HCT116 (cell line): ENCODE data around the gene EVI5. TPM values are rescaled to one million over a fixed set of nuclear protein-coding genes. Genes with fewer than 3 reads are reported as not detected.

Experiments used
- ATAC-seq: fragments of 200-7000 bp; cut with Tn5 transposase; 2 replicates; pipeline ENCODE4 v1.9.1; 2020; ENCODE audit warnings: mild to moderate bottlenecking, moderate library complexity
- BruUV-seq: library from RNA; stranded (reverse); fragments of 400-500 nt; replicated peaks from 2 replicates; lab custom pipeline; 2021; lab: Mats Ljungman, UMichigan
- CTCF ChIA-PET: fragments of 300-600 bp; sonication (Branson Sonifier 250); formaldehyde crosslinking; loops from one replicate; lab custom pipeline; 2021; ENCODE audit warnings: antibody characterized with exemption; lab: Charles Lee
- POLR2A ChIA-PET: fragments of 300-600, 350-600 bp; sonication (Branson Sonifier 250); formaldehyde crosslinking; loops from one replicate; lab custom pipeline; 2021; ENCODE audit warnings: antibody characterized with exemption; lab: Charles Lee
- RAD21 ChIA-PET, 2 experiments: fragments of 300-600 bp; sonication (Branson Sonifier 250); formaldehyde crosslinking; loops; one replicate each; lab custom pipeline; 2023; ENCODE audit warnings: low total read pairs in 2 of 2; ENCODE audit not compliant: uncharacterized antibody in 2 of 2, unreplicated experiment in 2 of 2, low non-redundant PET in 1 of 2; lab: Charles Lee
- DNase-seq: peaks from one replicate; pipeline ENCODE4 v3.0.0-alpha.2; 2010; ENCODE audit warnings: low read depth, low spot score
- H2AFZ ChIP-seq: fragments of 200-600 bp; shearing (Covaris generic), sonication (generic); 2 replicates; pipeline ENCODE4 v1.6.1; 2017; ENCODE audit warnings: low read depth, mixed run types, mixed read lengths, antibody characterized with exemption, low read length; ENCODE audit not compliant: poor library complexity, severe bottlenecking
- H3K27ac ChIP-seq: 2 replicates; pipeline ENCODE4 v1.5.1; 2012; ENCODE audit warnings: low read depth, low read length
- H3K27me3 ChIP-seq: fragments of 200-600 bp; sonication (generic); 2 replicates; pipeline ENCODE4 v1.6.1; 2016; ENCODE audit warnings: mixed run types, low read length, mixed read lengths; ENCODE audit not compliant: insufficient read depth
- H3K36me3 ChIP-seq, 2 experiments: fragments of 200-500 bp in 1 of 2; fragments of 200-600 bp in 1 of 2; sonication (Bioruptor generic) in 1 of 2; sonication (generic) in 1 of 2; 2 replicates each; pipeline versions ENCODE4 v1.5.1 to v1.6.1; 2014 to 2016; ENCODE audit warnings: low read length in 2 of 2, inconsistent platforms in 1 of 2, mixed read lengths in 1 of 2, mixed run types in 1 of 2; ENCODE audit not compliant: insufficient read depth in 2 of 2, control insufficient read depth in 1 of 2
- H3K4me1 ChIP-seq, 2 experiments: fragments of 200-600 bp in 1 of 2; sonication (generic) in 1 of 2; 2 replicates each; pipeline versions ENCODE4 v1.5.1 to v1.6.1; 2012 to 2017; ENCODE audit warnings: low read length in 2 of 2, inconsistent platforms in 1 of 2, mild to moderate bottlenecking in 1 of 2, mixed read lengths in 1 of 2, mixed run types in 1 of 2, moderate library complexity in 1 of 2; ENCODE audit not compliant: insufficient read depth in 2 of 2, control insufficient read depth in 1 of 2
- H3K4me2 ChIP-seq: fragments of 200-600 bp; sonication (generic); 2 replicates; pipeline ENCODE4 v1.6.1; 2017; ENCODE audit warnings: mixed run types, low read length, mixed read lengths
- H3K4me3 ChIP-seq, 2 experiments: fragments of 200-600 bp in 1 of 2; sonication (generic) in 1 of 2; replicated peaks in 1 of 2; 2 replicates each; pipeline ENCODE4 v1.5.1; 2011 to 2016; ENCODE audit warnings: low read length in 2 of 2, control low read depth in 1 of 2, low read depth in 1 of 2, mild to moderate bottlenecking in 1 of 2, mixed read lengths in 1 of 2, mixed run types in 1 of 2
- H3K79me2 ChIP-seq: fragments of 200-600 bp; sonication (generic); 2 replicates; pipeline ENCODE4 v1.6.1; 2017; ENCODE audit warnings: mild to moderate bottlenecking, mixed run types, low read length, moderate library complexity, mixed read lengths; ENCODE audit not compliant: insufficient read depth
- H3K9ac ChIP-seq: fragments of 200-600 bp; sonication (generic); 2 replicates; pipeline ENCODE4 v1.6.1; 2016; ENCODE audit warnings: low read length, mixed read lengths
- H3K9me2 ChIP-seq: fragments of 200-600 bp; sonication (generic), shearing (Covaris generic); 2 replicates; pipeline ENCODE4 v1.6.1; 2017; ENCODE audit warnings: mixed run types, mild to moderate bottlenecking, moderate library complexity; ENCODE audit not compliant: insufficient read depth
- H3K9me3 ChIP-seq, 2 experiments: fragments of 200-500 bp in 1 of 2; fragments of 200-600 bp in 1 of 2; sonication (Bioruptor generic) in 1 of 2; sonication (generic) in 1 of 2; 2 replicates each; pipeline ENCODE4 v1.6.1; 2014 to 2017; ENCODE audit warnings: low read length in 2 of 2, mixed read lengths in 2 of 2, inconsistent platforms in 1 of 2, low read depth in 1 of 2, mild to moderate bottlenecking in 1 of 2, mixed run types in 1 of 2, moderate library complexity in 1 of 2; ENCODE audit not compliant: control insufficient read depth in 1 of 2, insufficient read depth in 1 of 2
- H4K20me1 ChIP-seq: fragments of 200-600 bp; sonication (generic), shearing (Covaris generic); 2 replicates; pipeline ENCODE4 v1.6.1; 2017; ENCODE audit warnings: mixed run types, mild to moderate bottlenecking, moderate library complexity; ENCODE audit not compliant: insufficient read depth
- CBX3 ChIP-seq: IDR thresholded peaks from 2 replicates; pipeline ENCODE4 v1.6.1; 2012; ENCODE audit warnings: low read depth
- CEBPB ChIP-seq: IDR thresholded peaks from 2 replicates; pipeline ENCODE4 v1.6.1; 2012; ENCODE audit warnings: low read depth
- EGR1 ChIP-seq: IDR thresholded peaks from 2 replicates; pipeline ENCODE4 v1.6.1; 2012; ENCODE audit warnings: low read depth
- ELF1 ChIP-seq: IDR thresholded peaks from 2 replicates; pipeline ENCODE4 v1.6.1; 2012; ENCODE audit warnings: low read depth, borderline replicate concordance
- EZH2 ChIP-seq: fragments of 200-600 bp; sonication (generic); IDR thresholded peaks from 2 replicates; pipeline ENCODE4 v1.6.1; 2017; ENCODE audit warnings: antibody characterized with exemption, mixed run types
- FOSL1 ChIP-seq: IDR thresholded peaks from 2 replicates; pipeline ENCODE4 v1.6.1; 2012; ENCODE audit warnings: low read depth
- POLR2AphosphoS5 ChIP-seq: IDR thresholded peaks from 2 replicates; pipeline ENCODE4 v1.6.1; 2011; ENCODE audit warnings: mild to moderate bottlenecking, low read depth, low read length, moderate library complexity
- RAD21 ChIP-seq: IDR thresholded peaks from 2 replicates; pipeline ENCODE4 v1.6.1; 2012; ENCODE audit warnings: low read depth, mild to moderate bottlenecking
- SIN3A ChIP-seq: IDR thresholded peaks from 2 replicates; pipeline ENCODE4 v1.6.1; 2012; ENCODE audit warnings: low read depth
- SP1 ChIP-seq: IDR thresholded peaks from 2 replicates; pipeline ENCODE4 v1.6.1; 2012; ENCODE audit warnings: low read depth
- SRF ChIP-seq: IDR thresholded peaks from 2 replicates; pipeline ENCODE4 v1.6.1; 2012; ENCODE audit warnings: low read depth
- TCF7L2 ChIP-seq: IDR thresholded peaks from 2 replicates; pipeline ENCODE4 v1.7.0; 2011; ENCODE audit warnings: borderline replicate concordance, inconsistent platforms; ENCODE audit not compliant: insufficient read depth, insufficient read length; ENCODE audit errors: extremely low read depth
- YY1 ChIP-seq: IDR thresholded peaks from 2 replicates; pipeline ENCODE4 v1.6.1; 2011; ENCODE audit warnings: low read length, low read depth, moderate library complexity, mild to moderate bottlenecking; ENCODE audit not compliant: insufficient replicate concordance; ENCODE audit errors: extremely low read depth
- ZFX ChIP-seq: fragments of 450-650 bp; IDR thresholded peaks from 2 replicates; pipeline ENCODE4 v1.6.1; 2017
- intact Hi-C: fragments of 100-400 bp; cut with micrococcal nuclease; formaldehyde crosslinking; loops from 2 replicates; pipeline ENCODE4 v1.10.0; 2022
- total RNA-seq: library from RNA; stranded (reverse); gene quantifications from one replicate; pipeline ENCODE4 v1.2.1, GENCODE V29; 2021; ENCODE audit not compliant: unreplicated experiment
- TF ChIP-seq, protein P1 (sequence below), 3 experiments: fragments of 200-600 bp in 1 of 3; sonication (generic) in 1 of 3; IDR thresholded peaks in 2 of 3; conservative IDR thresholded peaks in 1 of 3; 2 replicates each; pipeline ENCODE4 v1.5.1; 2012 to 2017; ENCODE audit warnings: low read depth in 2 of 3, low read length in 2 of 3, antibody characterized with exemption in 1 of 3, borderline replicate concordance in 1 of 3, control low read depth in 1 of 3, mild to moderate bottlenecking in 1 of 3, mixed read lengths in 1 of 3, mixed run types in 1 of 3, moderate library complexity in 1 of 3; ENCODE audit not compliant: insufficient read depth in 1 of 3
- TF ChIP-seq, protein P2 (sequence below): IDR thresholded peaks from 2 replicates; pipeline ENCODE4 v1.6.1; 2011; ENCODE audit warnings: mild to moderate bottlenecking, low read length, moderate library complexity; ENCODE audit not compliant: insufficient replicate concordance; ENCODE audit errors: extremely low read depth
- TF ChIP-seq, protein P3 (sequence below): IDR thresholded peaks from 2 replicates; pipeline ENCODE4 v1.6.1; 2012; ENCODE audit warnings: low read depth
- TF ChIP-seq, protein P4 (sequence below): IDR thresholded peaks from 2 replicates; pipeline ENCODE4 v1.6.1; 2012
- TF ChIP-seq, protein P5 (sequence below): IDR thresholded peaks from 2 replicates; pipeline ENCODE4 v1.6.1; 2012

The EVI5 gene
- total RNA-seq, 1 experiment from 2014 or later: 21.8 TPM

DNA sequence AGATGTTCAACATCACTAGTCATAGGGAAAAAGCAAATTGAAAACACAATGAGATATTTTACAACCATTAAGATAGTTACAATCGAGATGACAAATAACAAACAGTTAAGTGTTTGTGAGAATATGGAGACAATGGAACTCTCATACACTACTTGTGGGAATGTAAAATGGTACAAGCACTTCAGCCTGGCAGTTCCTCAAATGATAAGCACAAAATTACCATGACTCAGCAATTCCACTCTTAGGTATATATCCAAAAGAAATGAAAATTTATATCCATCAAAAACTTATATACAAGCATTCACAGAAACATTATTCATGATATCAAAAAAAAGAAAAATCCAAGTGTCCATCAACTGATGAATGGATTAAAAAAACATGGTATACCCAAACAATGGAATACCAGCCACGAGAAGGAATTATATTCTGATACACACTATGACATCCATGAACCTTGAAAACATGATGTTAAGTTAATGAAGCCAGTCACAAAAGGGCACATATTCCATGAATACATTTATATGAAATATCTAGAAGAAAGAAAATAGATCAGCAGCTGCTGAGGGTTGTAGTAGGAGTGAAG, 76.4 kb downstream of the EVI5 start:
- BruUV-seq: no TSS peak
- RAD21 ChIA-PET: no interaction called here

More for the DNA sequence above, 76.4 kb downstream of the EVI5 start:
- Histone ChIP-seq H3K4me3 (no peak overlapping the region), H3K9me3 (no peaks in the 10 kb centered on the region), H3K4me1 (no peaks in the 10 kb centered on the region), H3K36me3 (no peaks in the 10 kb centered on the region), H3K27me3 (no peaks in the 10 kb centered on the region), H3K27ac (no peak overlapping the region), H3K9ac (no peak overlapping the region), H3K4me2 (no peak overlapping the region), H4K20me1 (no peaks in the 10 kb centered on the region)
- no peak for ATAC-seq
- no peak for DNase-seq
- intact Hi-C loops: no loop called here
- CTCF ChIA-PET: no interaction called here
- POLR2A ChIA-PET: no interaction called here
- TF ChIP-seq, protein P1, sequence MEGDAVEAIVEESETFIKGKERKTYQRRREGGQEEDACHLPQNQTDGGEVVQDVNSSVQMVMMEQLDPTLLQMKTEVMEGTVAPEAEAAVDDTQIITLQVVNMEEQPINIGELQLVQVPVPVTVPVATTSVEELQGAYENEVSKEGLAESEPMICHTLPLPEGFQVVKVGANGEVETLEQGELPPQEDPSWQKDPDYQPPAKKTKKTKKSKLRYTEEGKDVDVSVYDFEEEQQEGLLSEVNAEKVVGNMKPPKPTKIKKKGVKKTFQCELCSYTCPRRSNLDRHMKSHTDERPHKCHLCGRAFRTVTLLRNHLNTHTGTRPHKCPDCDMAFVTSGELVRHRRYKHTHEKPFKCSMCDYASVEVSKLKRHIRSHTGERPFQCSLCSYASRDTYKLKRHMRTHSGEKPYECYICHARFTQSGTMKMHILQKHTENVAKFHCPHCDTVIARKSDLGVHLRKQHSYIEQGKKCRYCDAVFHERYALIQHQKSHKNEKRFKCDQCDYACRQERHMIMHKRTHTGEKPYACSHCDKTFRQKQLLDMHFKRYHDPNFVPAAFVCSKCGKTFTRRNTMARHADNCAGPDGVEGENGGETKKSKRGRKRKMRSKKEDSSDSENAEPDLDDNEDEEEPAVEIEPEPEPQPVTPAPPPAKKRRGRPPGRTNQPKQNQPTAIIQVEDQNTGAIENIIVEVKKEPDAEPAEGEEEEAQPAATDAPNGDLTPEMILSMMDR (IDR thresholded peaks at IDR 0.05 in 2 of 3, conservative IDR thresholded peaks at IDR 0.05 in 1 of 3; ENCODE audit: borderline replicate concordance in 1 of 3, insufficient read depth in 1 of 3, low read depth in 2 of 3, low read length in 2 of 3): no peak
- TF ChIP-seq POLR2AphosphoS5: no peak
- TF ChIP-seq, protein P2, sequence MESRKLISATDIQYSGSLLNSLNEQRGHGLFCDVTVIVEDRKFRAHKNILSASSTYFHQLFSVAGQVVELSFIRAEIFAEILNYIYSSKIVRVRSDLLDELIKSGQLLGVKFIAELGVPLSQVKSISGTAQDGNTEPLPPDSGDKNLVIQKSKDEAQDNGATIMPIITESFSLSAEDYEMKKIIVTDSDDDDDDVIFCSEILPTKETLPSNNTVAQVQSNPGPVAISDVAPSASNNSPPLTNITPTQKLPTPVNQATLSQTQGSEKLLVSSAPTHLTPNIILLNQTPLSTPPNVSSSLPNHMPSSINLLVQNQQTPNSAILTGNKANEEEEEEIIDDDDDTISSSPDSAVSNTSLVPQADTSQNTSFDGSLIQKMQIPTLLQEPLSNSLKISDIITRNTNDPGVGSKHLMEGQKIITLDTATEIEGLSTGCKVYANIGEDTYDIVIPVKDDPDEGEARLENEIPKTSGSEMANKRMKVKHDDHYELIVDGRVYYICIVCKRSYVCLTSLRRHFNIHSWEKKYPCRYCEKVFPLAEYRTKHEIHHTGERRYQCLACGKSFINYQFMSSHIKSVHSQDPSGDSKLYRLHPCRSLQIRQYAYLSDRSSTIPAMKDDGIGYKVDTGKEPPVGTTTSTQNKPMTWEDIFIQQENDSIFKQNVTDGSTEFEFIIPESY: no peak
- no peak for TF ChIP-seq SP1
- no peak for TF ChIP-seq SRF
- TF ChIP-seq TCF7L2: no peak
- TF ChIP-seq, protein P3, sequence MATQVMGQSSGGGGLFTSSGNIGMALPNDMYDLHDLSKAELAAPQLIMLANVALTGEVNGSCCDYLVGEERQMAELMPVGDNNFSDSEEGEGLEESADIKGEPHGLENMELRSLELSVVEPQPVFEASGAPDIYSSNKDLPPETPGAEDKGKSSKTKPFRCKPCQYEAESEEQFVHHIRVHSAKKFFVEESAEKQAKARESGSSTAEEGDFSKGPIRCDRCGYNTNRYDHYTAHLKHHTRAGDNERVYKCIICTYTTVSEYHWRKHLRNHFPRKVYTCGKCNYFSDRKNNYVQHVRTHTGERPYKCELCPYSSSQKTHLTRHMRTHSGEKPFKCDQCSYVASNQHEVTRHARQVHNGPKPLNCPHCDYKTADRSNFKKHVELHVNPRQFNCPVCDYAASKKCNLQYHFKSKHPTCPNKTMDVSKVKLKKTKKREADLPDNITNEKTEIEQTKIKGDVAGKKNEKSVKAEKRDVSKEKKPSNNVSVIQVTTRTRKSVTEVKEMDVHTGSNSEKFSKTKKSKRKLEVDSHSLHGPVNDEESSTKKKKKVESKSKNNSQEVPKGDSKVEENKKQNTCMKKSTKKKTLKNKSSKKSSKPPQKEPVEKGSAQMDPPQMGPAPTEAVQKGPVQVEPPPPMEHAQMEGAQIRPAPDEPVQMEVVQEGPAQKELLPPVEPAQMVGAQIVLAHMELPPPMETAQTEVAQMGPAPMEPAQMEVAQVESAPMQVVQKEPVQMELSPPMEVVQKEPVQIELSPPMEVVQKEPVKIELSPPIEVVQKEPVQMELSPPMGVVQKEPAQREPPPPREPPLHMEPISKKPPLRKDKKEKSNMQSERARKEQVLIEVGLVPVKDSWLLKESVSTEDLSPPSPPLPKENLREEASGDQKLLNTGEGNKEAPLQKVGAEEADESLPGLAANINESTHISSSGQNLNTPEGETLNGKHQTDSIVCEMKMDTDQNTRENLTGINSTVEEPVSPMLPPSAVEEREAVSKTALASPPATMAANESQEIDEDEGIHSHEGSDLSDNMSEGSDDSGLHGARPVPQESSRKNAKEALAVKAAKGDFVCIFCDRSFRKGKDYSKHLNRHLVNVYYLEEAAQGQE: no peak
- no peak for TF ChIP-seq FOSL1
- TF ChIP-seq, protein P4, sequence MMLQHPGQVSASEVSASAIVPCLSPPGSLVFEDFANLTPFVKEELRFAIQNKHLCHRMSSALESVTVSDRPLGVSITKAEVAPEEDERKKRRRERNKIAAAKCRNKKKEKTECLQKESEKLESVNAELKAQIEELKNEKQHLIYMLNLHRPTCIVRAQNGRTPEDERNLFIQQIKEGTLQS: no peak
- TF ChIP-seq ZFX: no peak
- no peak for TF ChIP-seq EGR1
- TF ChIP-seq YY1: no peak
- TF ChIP-seq, protein P5, sequence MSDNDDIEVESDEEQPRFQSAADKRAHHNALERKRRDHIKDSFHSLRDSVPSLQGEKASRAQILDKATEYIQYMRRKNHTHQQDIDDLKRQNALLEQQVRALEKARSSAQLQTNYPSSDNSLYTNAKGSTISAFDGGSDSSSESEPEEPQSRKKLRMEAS: no peak
- no peak for TF ChIP-seq ELF1
- no peak for TF ChIP-seq CEBPB
- no peak for TF ChIP-seq SIN3A
- TF ChIP-seq CBX3: no peak
- no peak for TF ChIP-seq EZH2
- no peak for TF ChIP-seq RAD21
- TF ChIP-seq, all 23 proteins: peak for 0
- Histone ChIP-seq H2AFZ (no peak overlapping the region), H3K9me2 (peaks cover 6% of the 10 kb centered on the region; the same call in 1 of the 2 replicates), H3K79me2 (no peaks in the 10 kb centered on the region; the same call in 1 of the 2 replicates)
